Measurements from ENCODE around the gene LIN54.

The LIN54 gene

GRCh38 chr4:82890528-82890900 is 120.1 kb downstream of the LIN54 start:
- DNase-seq, result peak; percentile 32

GRCh38 chr4:82889287-82889686 is 121.3 kb downstream of the LIN54 start:
- no peak for DNase-seq

GRCh38 chr4:82886147-82886942 is 124.3 kb downstream of the LIN54 start:
- no peak for DNase-seq

- no peak for DNase-seq
Measured at GRCh38 chr4:82885410-82885809, 125.2 kb downstream of the LIN54 start.

Data from NCI-H1694 treated with DMSO at 0.1 percent for 48 hours (cell line).